GM18870 (cell line): Measurements from ENCODE around the gene SCYGR2.

Source experiments
- ATAC-seq: cut with Tn5 transposase; IDR thresholded peaks from one replicate; pipeline ENCODE4 v1.9.1; 2021; ENCODE audit warnings: moderate library complexity; ENCODE audit not compliant: unreplicated experiment

SCYGR2 gene

DNA sequence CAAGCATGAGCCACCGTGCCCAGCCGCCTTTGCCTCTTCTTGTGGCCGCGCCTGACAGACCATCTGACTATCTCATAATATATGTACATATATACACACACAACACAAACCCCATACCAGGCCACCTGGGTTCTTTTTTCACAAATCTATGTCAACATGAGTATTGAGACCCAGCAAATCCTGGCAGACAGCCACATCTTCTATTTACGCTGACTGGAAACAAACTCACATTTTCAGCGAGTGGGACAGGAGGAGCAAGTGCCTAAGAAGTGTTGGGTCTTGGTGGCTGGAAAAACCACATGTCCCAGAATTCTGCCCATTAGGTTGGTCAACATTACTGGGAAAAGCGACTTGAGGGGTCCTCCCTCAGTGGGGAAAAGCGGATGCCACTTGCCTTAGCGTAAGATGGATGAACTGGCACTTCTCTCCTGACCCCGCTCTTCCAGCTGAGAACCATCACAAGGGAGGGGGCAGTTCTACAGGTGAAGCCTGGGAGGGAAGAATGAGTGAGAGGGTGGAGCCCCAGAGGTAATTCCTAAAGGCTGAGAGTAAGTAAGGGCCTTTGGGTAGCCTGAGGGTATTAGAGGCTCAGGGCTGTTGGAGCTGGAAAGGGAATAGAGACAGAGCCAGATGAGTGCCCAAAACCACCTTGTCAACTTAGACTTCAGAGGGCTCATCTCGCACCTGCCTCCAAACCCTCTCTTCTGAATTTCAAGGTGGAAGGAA lies 14.0 kb downstream of the SCYGR2 start:
- ATAC-seq: no peak

GRCh38 chr2:227613272-227613660 lies 14.6 kb downstream of the SCYGR2 start:
- no peak for ATAC-seq

GRCh38 chr2:227614246-227614645 lies 15.6 kb downstream of the SCYGR2 start:
- no peak for ATAC-seq

GRCh38 chr2:227614740-227615139 lies 16.0 kb downstream of the SCYGR2 start, which contains the start of gene SCYGR3:
Gene SCYGR3, minus strand, starts transcription at chr2:227614840. Its CDS starts 0 bp downstream, at chr2:227614840.
- no peak for ATAC-seq

GRCh38 chr2:227615181-227615580 lies 16.5 kb downstream of the SCYGR2 start:
- no peak for ATAC-seq

- ATAC-seq: no peak
These were observed 17.2 kb downstream of the SCYGR2 start for GRCh38 chr2:227615906-227616305.

DNA sequence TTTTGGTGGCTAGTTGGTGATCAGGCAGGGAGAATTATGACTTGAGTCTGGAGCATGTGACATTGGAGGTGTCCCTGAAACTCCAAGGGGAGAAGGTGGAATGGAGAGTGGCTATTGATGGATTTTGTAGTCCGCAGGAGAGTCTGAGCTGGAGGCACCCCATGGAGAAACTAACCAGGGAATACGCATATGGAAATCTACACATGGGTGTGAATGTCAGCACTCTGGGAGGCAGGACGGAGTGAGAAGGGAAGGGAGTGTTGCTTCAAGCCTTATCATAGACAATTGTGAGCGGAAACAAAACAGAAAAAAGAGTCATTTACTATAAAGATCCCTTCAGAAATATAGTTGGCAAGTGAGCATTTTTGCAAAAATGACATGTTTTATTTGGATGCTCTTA lies 17.9 kb downstream of the SCYGR2 start:
- no peak for ATAC-seq

- ATAC-seq: no peak
These were observed 18.9 kb downstream of the SCYGR2 start, which contains the start of gene SCYGR4 for GRCh38 chr2:227617316-227618230. Gene SCYGR4, plus strand, starts transcription at chr2:227617498. Its CDS starts 0 bp downstream, at chr2:227617498.

DNA sequence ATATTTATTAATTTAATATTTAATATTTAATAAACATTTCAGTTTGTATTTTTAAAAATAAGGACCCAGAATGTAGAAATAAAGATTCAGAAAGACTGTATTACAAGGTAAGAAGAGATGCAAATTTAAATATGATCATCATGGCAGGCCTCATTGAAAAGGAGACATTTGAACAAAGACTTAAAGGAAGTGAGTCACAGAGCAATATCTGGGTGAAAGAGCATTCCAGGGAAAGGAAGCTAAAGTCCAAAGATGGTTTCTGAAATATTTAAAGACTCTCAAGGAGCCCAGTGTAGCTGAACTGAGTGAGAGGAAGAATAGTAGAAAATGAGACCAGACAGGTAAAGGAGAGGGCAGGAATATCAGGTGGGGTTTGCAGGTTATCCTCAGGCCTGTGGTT lies 24.5 kb downstream of the SCYGR2 start:
- no peak for ATAC-seq

- no peak for ATAC-seq
These were observed 26.7 kb downstream of the SCYGR2 start for GRCh38 chr2:227625420-227625819.

GRCh38 chr2:227626580-227627151 lies 28.0 kb downstream of the SCYGR2 start:
- ATAC-seq: no peak

GRCh38 chr2:227627769-227628168 lies 29.1 kb downstream of the SCYGR2 start:
- ATAC-seq: peak; percentile 99

- ATAC-seq: no peak
These were observed 30.7 kb downstream of the SCYGR2 start for GRCh38 chr2:227629435-227629834.

GRCh38 chr2:227630322-227630721 lies 31.6 kb downstream of the SCYGR2 start:
- no peak for ATAC-seq

- no peak for ATAC-seq
These were observed 34.1 kb downstream of the SCYGR2 start for GRCh38 chr2:227632827-227633226.

DNA sequence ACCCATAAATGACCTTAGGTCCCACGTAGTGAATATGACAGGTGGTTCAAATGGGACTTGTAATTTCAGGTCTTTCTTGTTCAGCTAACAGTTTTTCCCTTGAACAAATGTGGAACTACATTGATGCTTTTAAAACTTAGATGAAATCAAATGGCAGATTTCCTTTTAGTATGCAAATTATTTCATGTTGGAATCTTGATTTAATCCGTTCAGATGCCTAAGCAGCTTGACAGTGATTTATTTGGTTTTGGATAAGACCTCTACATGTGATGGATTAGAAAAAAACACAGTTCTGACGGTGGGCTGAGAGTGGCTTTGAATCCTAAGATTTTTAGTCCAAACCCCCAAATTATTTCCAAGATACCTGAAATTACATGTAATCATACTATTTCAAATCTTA lies 35.5 kb downstream of the SCYGR2 start:
- ATAC-seq: no peak

DNA sequence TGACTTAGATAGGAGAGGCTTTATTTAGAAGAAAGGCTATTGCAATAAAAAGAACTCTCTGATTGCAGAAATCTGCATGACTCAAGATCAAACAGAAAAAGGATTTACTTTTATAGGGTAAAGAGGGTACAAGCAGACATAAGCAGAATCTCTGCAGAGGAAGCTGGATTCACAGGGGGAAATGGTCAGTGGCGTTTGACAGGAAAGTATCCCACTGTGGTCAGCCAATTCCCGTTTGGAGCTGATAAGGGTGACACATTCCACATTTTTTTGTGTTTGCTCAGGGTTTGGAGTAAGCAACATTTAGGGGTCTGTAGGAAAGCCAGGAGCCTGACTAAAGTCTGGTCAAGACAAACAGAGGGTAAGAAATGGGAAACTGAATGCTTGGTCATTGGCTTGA lies 44.0 kb downstream of the SCYGR2 start:
- no peak for ATAC-seq

DNA sequence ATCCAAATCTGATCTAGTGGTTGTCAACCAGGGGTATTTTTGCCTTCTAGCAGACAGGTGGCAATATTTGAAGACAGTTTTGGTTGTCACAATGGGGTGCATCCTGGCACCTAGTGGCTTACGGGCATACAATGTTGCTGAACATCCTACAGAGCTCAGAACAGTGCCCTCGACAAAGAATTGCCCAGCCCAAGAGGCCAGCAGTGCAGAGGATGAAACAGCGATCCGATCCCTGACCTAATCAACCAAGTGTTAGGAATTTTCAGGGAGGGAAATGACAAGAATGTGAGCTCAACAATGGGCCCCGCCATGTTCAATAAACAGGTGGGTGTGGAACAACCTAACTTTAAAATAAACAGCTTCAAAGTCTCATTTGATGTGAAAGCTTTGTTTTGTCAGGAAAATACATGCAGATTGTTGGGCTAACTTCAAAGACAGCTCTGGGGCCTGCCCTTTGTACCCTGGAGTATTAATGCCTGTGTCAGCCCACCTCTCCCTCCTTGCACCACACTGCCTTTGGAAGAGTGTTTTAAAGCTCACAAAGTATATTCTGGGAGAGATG lies 45.4 kb downstream of the SCYGR2 start:
- no peak for ATAC-seq
